ENCODE results near the gene SBF1.

The SBF1 gene

DNA sequence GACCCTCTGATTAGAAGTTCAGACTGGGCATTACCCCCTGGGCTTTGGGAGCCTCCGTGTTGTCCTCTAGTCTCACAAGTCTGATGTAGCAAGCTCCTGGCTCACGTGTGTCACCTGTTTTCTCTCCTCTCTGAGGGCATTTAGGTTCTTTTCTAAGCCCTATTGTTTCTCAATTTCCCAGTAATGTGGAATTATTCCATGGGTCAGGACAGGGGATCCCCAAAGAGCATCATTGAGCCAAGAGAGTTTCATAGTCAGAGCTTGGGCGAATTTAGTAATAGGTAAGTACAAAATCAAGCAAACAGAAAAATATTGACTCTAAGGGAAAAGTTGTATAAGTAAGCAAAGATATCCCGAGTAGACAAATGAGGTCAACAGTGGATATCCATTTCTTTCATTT is 74.4 kb downstream of the SBF1 start:
- no peak for DNase-seq (ENCODE audit: low read depth in 2 of 2)

DNA sequence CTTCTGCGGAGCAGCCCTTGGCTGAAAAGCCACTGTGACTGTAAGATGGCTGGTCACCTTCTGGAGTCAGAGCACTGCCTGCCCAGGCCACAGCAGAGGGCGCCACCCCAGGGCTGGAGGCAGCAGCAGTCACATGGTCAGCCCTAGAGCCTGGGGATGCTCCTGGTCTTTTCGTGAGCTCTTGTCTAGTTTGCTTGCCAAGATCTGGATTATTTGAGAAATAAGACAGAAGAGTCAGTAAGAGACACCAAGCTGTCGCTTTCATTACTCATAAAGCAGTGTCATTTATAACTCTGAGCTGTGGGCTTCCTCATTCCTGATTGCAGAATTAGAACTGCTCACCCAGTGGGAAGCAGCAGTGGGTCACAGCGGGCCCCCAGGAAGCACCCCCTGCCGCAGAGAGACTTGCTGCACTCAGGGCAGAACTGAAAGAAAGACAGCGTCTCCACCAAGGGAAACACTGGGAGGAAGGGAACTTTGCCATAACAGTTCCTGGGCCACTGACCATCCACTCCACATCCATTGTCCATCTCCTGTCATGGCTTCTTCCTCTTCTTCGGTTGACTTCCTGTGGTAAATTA is 75.0 kb downstream of the SBF1 start:
- no peak for DNase-seq (ENCODE audit: low read depth in 2 of 2)

DNA sequence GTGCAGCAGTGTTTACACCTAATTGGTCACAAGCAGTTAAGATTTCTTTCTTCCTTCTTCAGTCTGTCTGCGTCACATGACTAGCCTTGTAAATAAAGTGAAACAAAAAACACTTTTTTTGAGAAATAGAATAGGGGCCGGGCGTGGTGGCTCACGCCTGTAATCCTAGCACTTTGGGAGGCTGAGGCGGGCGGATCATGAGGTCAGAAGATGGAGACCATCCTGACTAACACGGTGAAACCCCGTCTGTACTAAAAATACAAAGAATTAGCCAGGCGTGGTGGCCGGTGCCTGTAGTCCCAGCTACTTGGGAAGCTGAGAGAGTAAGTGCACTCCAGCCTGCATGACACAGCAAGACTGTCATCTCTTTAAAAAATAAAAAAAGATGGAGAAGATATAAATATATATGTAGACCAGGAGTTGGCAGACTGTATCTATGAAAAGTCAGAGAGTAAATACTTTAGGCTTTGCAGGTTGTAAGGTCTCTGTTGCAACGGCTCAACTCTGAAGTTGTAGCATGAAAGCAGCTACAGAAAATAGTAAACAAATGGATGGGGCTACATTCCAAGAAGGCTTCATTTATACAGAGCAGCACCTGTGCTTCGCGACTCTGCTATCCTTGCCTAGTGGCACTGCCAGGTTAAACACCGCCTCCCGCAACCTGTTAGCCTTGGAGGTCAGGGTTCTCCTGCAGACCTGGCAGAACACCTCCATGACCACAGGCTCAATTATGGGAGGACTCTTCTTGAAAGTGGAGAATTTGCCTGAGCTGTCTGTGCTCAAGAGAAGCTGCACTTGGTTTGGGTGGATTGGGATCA is 75.8 kb downstream of the SBF1 start:
- DNase-seq (ENCODE audit: low read depth in 2 of 2) = no peak

DNA sequence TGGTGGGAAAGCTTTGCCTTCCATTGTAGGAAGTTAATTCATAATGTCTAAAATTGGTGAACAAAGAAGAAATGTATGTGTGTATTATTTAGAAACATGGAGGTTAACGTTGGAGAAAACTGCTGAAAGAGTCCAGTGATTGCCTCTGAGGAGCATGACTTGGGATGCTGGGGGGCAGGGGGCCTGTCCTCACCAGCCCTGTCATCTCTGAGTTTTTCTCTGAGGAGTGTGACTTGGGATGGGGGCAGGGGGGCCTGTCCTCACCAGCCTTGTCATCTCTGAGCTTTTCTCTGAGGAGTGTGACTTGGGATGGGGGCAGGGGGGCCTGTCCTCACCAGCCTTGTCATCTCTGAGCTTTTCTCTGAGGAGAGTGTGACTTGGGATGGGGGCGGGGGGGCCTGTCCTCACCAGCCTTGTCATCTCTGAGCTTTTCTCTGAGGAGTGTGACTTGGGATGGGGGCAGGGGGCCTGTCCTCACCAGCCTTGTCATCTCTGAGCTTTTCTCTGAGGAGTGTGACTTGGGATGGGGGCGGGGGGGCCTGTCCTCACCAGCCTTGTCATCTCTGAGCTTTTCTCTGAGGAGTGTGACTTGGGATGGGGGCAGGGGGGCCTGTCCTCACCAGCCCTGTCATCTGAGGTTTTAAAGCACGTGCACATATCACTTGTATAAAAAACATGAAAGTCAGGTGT is 77.3 kb downstream of the SBF1 start:
- peak in 1 of 2 donors; percentile 18 for DNase-seq (ENCODE audit: low read depth in 2 of 2)

DNA sequence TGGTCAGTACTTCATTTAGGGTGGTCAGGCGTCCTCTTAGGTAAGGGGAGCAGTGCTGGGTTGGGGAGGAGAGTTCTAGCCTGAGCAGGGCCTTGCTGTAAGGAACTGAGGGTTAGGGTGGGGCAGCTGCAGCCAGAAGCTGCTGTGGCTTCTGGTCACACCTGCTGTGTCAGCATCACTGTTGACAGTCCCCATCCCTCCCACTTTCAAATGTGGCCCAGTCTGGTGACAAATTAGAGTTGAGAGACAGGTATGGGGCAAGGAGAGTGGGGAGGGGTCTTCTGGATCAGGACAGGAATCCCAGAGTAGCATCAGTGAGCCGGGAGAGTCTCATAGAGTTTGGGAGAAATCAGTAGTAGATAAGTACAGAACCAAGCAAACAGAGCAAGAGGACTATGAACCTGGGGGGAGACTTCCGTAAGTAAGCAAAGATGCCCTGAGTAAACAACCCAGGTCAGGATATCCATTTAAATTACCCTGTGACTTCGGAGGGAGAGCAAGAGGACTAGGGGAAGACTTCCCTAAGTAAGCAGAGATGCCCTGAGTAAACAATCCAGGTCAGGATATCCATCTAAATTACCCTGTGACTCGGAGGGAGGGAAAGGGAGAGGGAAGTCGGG is 78.0 kb downstream of the SBF1 start:
- DNase-seq (ENCODE audit: low read depth in 2 of 2) = no peak
